Upper lobe of right lung (tissue), 1 donor: Measurements from ENCODE around the gene PLBD1. TPM values are rescaled to one million over a fixed set of nuclear protein-coding genes. Genes with fewer than 3 reads are reported as not detected.

ENCODE experiments used
- ATAC-seq: fragments of 200-7000 bp; cut with Tn5 transposase; one replicate; pipeline ENCODE4 v1.9.1; 2020; ENCODE audit warnings: mild to moderate bottlenecking, moderate library complexity
- DNase-seq: peaks from one replicate; pipeline ENCODE4 v3.0.0-alpha.2; 2020
- H3K27ac ChIP-seq: fragments of 200-600 bp; one replicate; pipeline ENCODE4 v1.8.0; 2022
- H3K27me3 ChIP-seq: fragments of 200-600 bp; one replicate; pipeline ENCODE4 v1.8.0; 2022; ENCODE audit warnings: mild to moderate bottlenecking
- H3K36me3 ChIP-seq: fragments of 200-600 bp; one replicate; pipeline ENCODE4 v1.8.0; 2022
- H3K4me1 ChIP-seq: fragments of 200-600 bp; one replicate; pipeline ENCODE4 v1.8.0; 2022
- H3K4me3 ChIP-seq: fragments of 200-600 bp; one replicate; pipeline ENCODE4 v1.8.0; 2022; ENCODE audit warnings: mild to moderate bottlenecking
- H3K9me3 ChIP-seq: fragments of 200-600 bp; one replicate; pipeline ENCODE4 v1.8.0; 2022
- CTCF ChIP-seq: fragments of 200-600 bp; IDR thresholded peaks from one replicate; pipeline ENCODE4 v1.8.0; 2022; ENCODE audit warnings: antibody characterized with exemption
- intact Hi-C: fragments of 100-400 bp; cut with DNase I; formaldehyde crosslinking; loops from one replicate; pipeline ENCODE4 v1.11.0; 2022
- total RNA-seq: library from RNA; stranded (reverse); fragmentation: NEBNext Ultra II Directional; extraction: Animal tissue kit (Norgen Biotek cat#: 25700); gene quantifications from one replicate; pipeline ENCODE4 v1.2.1, GENCODE V29; 2021
- donor health status: DM: no; HTN: yes; CAD: no; lungs with severe emphysema.

PLBD1 gene
- total RNA-seq, 1 donor from 2014 or later: 49.3 TPM

DNA sequence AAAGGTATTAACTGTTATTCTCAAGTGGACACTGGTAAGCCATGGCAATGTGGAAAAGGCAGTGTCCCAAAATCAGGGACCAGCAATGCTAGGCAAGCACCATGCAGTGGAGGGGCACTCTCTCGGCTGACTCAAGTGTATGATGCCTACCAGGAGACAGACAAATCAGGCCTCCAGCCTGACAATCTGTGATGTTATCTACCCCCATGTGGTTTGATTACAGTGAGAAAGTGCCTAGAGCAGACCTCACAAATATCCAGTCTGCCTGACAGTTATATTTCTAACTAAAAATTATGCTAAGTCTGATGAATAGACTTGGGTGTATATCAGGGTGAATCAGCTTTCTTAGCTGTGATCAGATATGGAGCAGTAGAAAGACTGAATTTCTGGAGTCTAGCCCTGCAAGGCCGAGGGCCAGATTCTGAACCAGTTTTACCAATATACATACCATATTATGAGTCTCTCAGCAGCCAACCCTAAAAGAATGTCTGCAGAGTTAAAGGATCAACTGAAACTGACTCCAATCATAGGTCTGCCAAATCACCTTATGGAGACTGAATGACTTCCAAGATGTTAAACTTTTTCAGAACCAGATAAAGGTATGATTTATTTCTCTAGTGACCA is 3.2 kb downstream of the PLBD1 start:
- TF ChIP-seq CTCF: no peak
- Histone ChIP-seq H3K4me3 (no peak overlapping the region), H3K27me3 (no peaks in the 10 kb centered on the region), H3K36me3 (no peaks in the 10 kb centered on the region), H3K27ac (no peak overlapping the region), H3K4me1 (peaks cover 3% of the 10 kb centered on the region), H3K9me3 (no peaks in the 10 kb centered on the region)
- ATAC-seq: no peak
- intact Hi-C loops: no loop called here
- no peak for DNase-seq

GRCh38 chr12:14563046-14563445 is 4.6 kb downstream of the PLBD1 start:
- Histone ChIP-seq H3K27me3 (no peaks in the 10 kb centered on the region), H3K4me1 (peaks cover 11% of the 10 kb centered on the region), H3K4me3 (no peak overlapping the region), H3K27ac (no peak overlapping the region), H3K9me3 (no peaks in the 10 kb centered on the region), H3K36me3 (no peaks in the 10 kb centered on the region)
- ATAC-seq (no peak), DNase-seq (no peak)
- TF ChIP-seq CTCF: no peak
- intact Hi-C loops: no loop called here

- peaks cover 8% of the 10 kb centered on the region for H3K4me1 ChIP-seq
- H3K4me3 ChIP-seq: no peak overlapping the region
- H3K36me3 ChIP-seq: no peaks in the 10 kb centered on the region
- ATAC-seq (no peak), DNase-seq (no peak)
- no peak overlapping the region for H3K27ac ChIP-seq
- no peak for TF ChIP-seq CTCF
- no peaks in the 10 kb centered on the region for H3K9me3 ChIP-seq
- intact Hi-C loops: no loop called here
- no peaks in the 10 kb centered on the region for H3K27me3 ChIP-seq
These were observed 5.4 kb downstream of the PLBD1 start for GRCh38 chr12:14562279-14562678.

DNA sequence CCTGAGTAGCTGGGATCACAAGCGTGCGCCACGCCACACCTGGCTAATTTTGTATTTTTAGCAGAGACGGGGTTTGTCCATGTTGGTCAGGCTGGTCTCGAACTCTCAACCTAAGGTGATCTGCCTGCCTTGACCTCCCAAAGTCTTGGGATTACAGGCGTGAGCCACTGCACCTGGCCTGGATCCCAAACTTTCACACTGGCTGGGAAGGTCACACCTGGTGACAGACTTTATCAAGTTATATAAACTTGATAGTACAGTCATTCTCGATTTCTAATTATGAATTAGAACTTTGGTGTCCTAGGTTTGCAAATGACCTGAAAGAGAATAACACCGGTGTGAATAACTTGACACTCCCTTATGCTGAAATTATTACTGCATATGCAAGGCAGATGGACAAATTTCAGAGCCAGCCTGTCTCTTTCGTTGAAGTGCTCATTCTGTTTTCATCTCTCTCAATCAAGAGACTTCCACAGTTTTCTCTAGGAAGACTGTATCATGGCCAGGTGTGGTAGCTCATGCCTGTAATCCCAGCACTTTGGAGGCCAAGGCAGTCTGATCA is 5.9 kb downstream of the PLBD1 start:
- Histone ChIP-seq H3K36me3 (no peaks in the 10 kb centered on the region), H3K4me3 (no peak overlapping the region), H3K27ac (no peak overlapping the region), H3K9me3 (no peaks in the 10 kb centered on the region), H3K27me3 (no peaks in the 10 kb centered on the region), H3K4me1 (peaks cover 8% of the 10 kb centered on the region)
- DNase-seq: no peak
- ATAC-seq: no peak
- intact Hi-C loops: no loop called here
- TF ChIP-seq CTCF: no peak

DNA sequence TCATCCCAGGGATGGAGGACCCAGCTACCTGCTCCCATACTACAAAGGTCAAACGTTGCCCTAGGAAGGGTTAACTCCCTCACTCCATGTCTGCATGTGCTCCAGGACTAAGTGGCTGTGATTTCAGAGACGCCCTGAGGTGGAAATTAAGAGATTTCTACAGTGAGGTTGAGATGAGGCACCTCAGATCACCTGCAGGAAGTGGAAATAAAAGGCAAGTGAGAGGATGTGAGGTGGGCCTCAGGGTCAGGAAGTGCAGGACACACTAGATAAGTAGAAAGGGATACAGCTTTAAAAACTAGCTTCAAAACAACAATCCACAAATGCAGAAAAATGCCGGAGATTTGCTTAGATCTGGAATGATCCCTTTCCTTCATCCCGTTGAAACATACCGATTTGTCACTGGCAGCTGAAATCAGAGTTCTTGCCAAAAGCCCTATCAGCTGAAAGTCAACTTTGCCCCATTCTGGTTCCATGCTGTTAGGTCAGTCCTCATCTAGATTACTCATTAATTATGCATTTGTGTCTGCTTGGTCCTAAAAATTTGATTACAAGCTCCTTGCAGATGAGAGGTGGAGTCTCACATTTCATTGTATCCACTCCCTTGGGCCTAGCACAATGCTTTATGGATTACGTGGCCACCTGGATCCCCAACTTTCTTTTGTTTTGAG is 6.6 kb downstream of the PLBD1 start:
- ATAC-seq: no peak
- Histone ChIP-seq H3K36me3 (no peaks in the 10 kb centered on the region), H3K4me3 (no peak overlapping the region), H3K27ac (no peak overlapping the region), H3K27me3 (no peaks in the 10 kb centered on the region), H3K4me1 (peaks cover 8% of the 10 kb centered on the region), H3K9me3 (no peaks in the 10 kb centered on the region)
- no peak for TF ChIP-seq CTCF
- intact Hi-C loops: no loop called here
- DNase-seq: no peak
